Activated CD8-positive, alpha-beta T cell treated with anti-CD3 and anti-CD28 coated beads, Interleukin-2, amount 10 ng/mL, durations not matched to agents 7 days and 5 days (primary cell): ENCODE measurements around the gene BLCAP. TPM values are rescaled to one million over a fixed set of nuclear protein-coding genes. Genes with fewer than 3 reads are reported as not detected.
"Not testable (repeated sequence)": the region's sequence is repeated elsewhere in the genome, so short reads cannot be mapped to it uniquely, and the experiment has no call there.

Experiments
- ATAC-seq: fragments of 150-1000 bp; cut with Tn5 transposase; one replicate; pipeline ENCODE4 v1.10.0; 2021; ENCODE audit warnings: moderate library complexity
- CTCF ChIA-PET: fragments of 350-600 bp; sonication (Branson Sonifier 250); formaldehyde crosslinking; loops from one replicate; lab custom pipeline; 2021; ENCODE audit warnings: antibody characterized with exemption; lab: Charles Lee
- POLR2A ChIA-PET: fragments of 350-600 bp; sonication (Branson Sonifier 250); formaldehyde crosslinking; loops from one replicate; lab custom pipeline; 2021; ENCODE audit warnings: antibody characterized with exemption; lab: Charles Lee
- DNase-seq: peaks from one replicate; pipeline ENCODE4 v3.0.0-alpha.2; 2020
- H3K27ac Mint-ChIP-seq: one replicate; pipeline ENCODE4 v1.8.0; 2021; ENCODE audit warnings: mild to moderate bottlenecking, mixed read lengths
- H3K27me3 Mint-ChIP-seq: one replicate; pipeline ENCODE4 v1.8.0; 2021; ENCODE audit warnings: low read depth, mixed read lengths
- H3K36me3 Mint-ChIP-seq: one replicate; pipeline ENCODE4 v1.8.0; 2021; ENCODE audit warnings: low read depth, mixed read lengths
- H3K4me1 Mint-ChIP-seq: one replicate; pipeline ENCODE4 v1.8.0; 2021; ENCODE audit warnings: low read depth, mixed read lengths
- H3K4me3 Mint-ChIP-seq: one replicate; pipeline ENCODE4 v1.8.0; 2021; ENCODE audit warnings: mild to moderate bottlenecking, mixed read lengths
- H3K9me3 Mint-ChIP-seq: one replicate; pipeline ENCODE4 v1.8.0; 2022; ENCODE audit warnings: mixed read lengths; ENCODE audit not compliant: insufficient read depth
- total RNA-seq, 2 experiments: library from RNA; stranded (reverse); gene quantifications; one replicate each; pipeline ENCODE4 v1.2.3, GENCODE V29; 2021

BLCAP gene
- total RNA-seq, 2 experiments from 2014 or later = 33.2 to 34.6 TPM

DNA sequence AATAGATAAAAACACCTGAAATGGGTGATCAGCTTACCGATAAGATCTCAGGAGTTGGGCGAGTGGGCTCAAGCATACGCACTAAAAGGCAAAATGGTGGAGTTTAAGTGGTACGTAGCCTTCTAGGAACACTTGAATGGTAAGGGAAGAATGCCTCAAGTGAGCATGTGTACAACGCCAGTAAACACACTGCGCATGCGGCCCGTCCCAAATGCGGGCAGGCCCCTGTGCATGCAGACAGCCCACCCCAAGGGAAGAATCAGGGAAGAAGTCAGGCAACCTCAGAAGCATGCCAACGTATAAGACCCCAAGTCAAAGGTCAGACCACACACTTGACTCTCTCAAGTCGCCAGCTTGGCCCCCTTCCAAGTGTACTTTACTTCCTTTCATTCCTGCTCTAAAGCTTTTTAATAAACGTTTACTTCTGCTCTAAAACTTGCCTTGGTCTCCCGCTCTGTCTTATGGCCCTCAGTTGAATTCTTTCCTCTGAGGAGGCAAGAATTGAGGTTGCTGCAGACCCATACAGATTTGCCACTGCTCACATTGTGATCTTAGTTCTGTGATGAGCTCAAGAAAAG lies 27.1 kb upstream of the BLCAP start:
- CTCF ChIA-PET = interaction anchor here (1.3 kb wide), 1 partner anchor 11 kb away, joined by 6 read pairs; no protein-coding TSS in a partner anchor
- H3K27ac Mint-ChIP-seq, H3K9me3 Mint-ChIP-seq, POLR2A ChIA-PET, H3K36me3 Mint-ChIP-seq, H3K4me1 Mint-ChIP-seq, DNase-seq, H3K4me3 Mint-ChIP-seq, ATAC-seq: not testable (repeated sequence)
- peaks cover 18% of the 10 kb centered on the region for H3K27me3 Mint-ChIP-seq

DNA sequence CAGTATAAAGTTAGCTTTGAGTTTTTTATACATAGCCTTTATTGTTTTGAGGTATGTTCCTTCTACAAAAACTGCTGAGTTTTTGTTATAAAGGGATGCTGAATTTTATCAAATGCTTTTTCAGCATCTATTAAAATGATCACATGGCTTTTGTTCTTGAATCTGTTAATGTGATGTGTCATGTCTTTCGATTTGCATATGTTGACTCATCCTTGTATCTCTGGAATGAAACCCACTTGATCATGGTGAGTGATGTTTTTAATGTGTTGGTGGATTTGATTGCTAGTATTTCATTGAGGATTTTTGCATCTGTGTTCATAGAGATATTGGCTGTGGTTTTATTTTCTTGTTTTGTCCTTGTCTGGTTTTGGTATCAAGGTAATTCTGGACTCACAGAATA lies 24.7 kb upstream of the BLCAP start:
- no peaks in the 10 kb centered on the region for H3K9me3 Mint-ChIP-seq
- peaks cover 17% of the 10 kb centered on the region for H3K27me3 Mint-ChIP-seq
- no peak for DNase-seq
- ChIA-PET POLR2A (no interaction called here), CTCF (no interaction called here)
- no peak for ATAC-seq
- no peaks in the 10 kb centered on the region for H3K36me3 Mint-ChIP-seq
- no peak overlapping the region for H3K4me3 Mint-ChIP-seq
- H3K4me1 Mint-ChIP-seq = no peaks in the 10 kb centered on the region
- no peak overlapping the region for H3K27ac Mint-ChIP-seq

DNA sequence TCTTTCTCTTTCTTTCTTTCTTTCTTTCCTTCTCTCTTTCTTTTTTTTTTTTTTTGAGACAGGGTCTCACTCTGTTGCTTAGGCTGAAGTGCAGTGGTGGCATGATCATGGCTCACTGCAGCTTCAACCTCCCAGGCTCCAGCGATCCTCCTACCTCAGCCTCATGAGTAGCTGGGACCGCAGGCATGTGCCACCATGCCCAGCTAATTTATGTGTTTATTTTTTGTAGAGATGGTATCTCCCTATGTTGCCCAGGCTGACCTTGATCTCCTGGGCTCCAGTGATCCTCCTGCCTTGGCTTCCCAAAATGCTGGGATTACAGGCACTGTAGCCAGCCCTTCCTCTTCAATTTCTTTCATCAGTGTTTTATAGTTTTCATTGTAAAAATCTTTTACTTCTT lies 24.0 kb upstream of the BLCAP start:
- DNase-seq, H3K4me3 Mint-ChIP-seq, H3K9me3 Mint-ChIP-seq, H3K36me3 Mint-ChIP-seq, H3K27ac Mint-ChIP-seq, ATAC-seq, POLR2A ChIA-PET, H3K4me1 Mint-ChIP-seq, CTCF ChIA-PET: not testable (repeated sequence)
- H3K27me3 Mint-ChIP-seq = peaks cover 13% of the 10 kb centered on the region

DNA sequence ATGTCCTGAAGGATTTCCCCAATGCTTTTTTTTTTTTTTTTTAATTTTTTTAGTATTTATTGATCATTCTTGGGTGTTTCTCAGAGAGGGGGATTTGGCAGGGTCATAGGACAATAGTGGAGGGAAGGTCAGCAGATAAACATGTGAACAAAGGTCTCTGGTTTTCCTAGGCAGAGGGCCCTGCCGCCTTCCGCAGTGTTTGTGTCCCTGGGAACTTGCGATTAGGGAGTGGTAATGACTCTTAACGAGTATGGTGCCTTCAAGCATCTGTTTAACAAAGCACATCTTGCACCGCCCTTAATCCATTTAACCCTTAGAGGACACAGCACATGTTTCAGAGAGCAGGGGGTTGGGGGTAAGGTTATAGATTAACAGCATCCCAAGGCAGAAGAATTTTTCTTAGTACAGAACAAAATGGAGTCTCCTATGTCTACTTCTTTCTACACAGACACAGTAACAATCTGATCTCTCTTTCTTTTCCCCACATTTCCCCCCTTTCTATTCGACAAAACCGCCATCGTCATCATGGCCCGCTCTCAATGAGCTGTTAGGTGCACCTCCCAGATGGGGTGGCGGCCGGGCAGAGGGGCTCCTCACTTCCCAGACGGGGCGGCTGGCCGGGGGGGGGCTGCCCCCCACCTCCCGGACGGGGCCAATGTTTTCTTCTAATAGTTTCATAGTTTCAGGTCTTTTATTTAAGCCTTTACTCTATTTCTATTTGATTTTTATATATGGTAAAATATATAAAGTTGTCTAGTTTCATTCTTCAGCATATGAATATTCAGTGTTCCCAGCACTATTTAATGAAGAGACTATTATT lies 22.6 kb upstream of the BLCAP start:
- POLR2A ChIA-PET, H3K27ac Mint-ChIP-seq, DNase-seq, CTCF ChIA-PET, H3K36me3 Mint-ChIP-seq, H3K4me1 Mint-ChIP-seq, H3K4me3 Mint-ChIP-seq, H3K9me3 Mint-ChIP-seq, ATAC-seq: not testable (repeated sequence)
- peaks cover 16% of the 10 kb centered on the region for H3K27me3 Mint-ChIP-seq

DNA sequence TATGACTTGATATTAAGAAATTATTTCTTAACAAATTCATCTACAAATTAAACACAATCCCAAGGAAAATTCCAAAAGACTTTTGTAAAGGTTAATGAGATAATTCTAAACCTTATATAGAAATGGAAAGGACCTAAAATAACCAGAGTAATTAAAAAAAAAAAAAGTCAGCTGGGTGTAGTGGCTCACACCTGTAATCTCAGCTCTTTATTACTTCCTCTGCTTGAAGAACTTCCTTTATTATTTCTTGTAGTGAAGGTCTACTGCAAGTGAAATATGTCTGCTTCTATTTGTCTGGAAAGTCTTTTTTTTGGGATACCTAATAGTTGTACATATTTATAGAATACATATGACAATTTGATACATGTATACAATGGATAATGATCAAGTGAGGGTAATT lies 20.2 kb upstream of the BLCAP start:
- DNase-seq (no peak), ATAC-seq (no peak)
- H3K9me3 Mint-ChIP-seq = no peaks in the 10 kb centered on the region
- no peak overlapping the region for H3K4me3 Mint-ChIP-seq
- CTCF ChIA-PET = interaction anchor here (1.0 kb wide), 1 partner anchor 15 kb away, joined by 3 read pairs; no protein-coding TSS in a partner anchor
- H3K27ac Mint-ChIP-seq = no peak overlapping the region
- H3K4me1 Mint-ChIP-seq = no peaks in the 10 kb centered on the region
- POLR2A ChIA-PET = no interaction called here
- H3K27me3 Mint-ChIP-seq = peaks cover 8% of the 10 kb centered on the region
- H3K36me3 Mint-ChIP-seq = no peaks in the 10 kb centered on the region

DNA sequence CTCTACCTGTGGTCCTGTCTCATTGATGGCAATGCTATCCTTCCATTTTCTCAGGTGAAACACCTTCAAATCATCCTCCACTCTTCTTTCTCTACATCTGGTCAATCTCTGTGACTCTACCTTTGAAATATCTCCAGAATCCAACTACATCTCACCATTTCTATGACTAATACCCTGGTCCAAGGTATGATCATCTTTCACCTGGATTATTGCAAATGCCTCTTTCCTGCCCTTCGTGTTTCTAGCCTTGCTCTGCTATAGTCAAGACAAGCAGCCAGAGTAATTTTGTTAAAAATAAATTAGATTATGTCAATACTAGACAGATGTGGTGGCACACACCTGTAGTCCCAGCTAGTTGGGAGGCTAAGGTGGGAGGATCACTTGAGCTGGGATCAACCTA lies 17.8 kb upstream of the BLCAP start:
- H3K27ac Mint-ChIP-seq = no peak overlapping the region
- H3K36me3 Mint-ChIP-seq = no peaks in the 10 kb centered on the region
- CTCF ChIA-PET = interaction anchor here (1.0 to 1.1 kb wide), 2 partner anchors 11 to 12 kb away, joined by 3 read pairs; no protein-coding TSS in a partner anchor
- DNase-seq (no peak), ATAC-seq (no peak)
- POLR2A ChIA-PET = no interaction called here
- no peaks in the 10 kb centered on the region for H3K9me3 Mint-ChIP-seq
- H3K4me1 Mint-ChIP-seq = no peaks in the 10 kb centered on the region
- no peak overlapping the region for H3K4me3 Mint-ChIP-seq
- peaks cover 3% of the 10 kb centered on the region for H3K27me3 Mint-ChIP-seq

DNA sequence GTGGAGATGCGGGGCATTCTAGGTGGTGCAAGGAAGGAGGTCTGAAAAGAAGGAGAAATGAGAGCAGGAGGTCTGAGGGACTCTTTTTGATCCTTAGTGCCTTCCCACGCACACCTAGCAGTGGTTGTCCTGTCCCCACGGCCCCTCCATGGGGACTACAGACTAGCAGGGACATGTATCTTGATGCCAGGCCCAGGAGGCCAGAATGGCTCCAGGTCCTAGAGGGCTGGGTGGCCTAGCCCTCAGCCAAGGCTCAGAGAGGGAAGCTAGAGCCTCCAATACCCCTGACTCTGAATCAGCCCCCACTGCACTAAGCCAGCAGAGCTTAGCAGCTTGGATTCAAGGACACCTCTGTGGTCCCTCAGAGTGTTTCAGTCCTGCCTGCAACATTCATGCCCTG lies 16.7 kb upstream of the BLCAP start:
- ATAC-seq (no peak), DNase-seq (no peak)
- no peaks in the 10 kb centered on the region for H3K9me3 Mint-ChIP-seq
- POLR2A ChIA-PET = no interaction called here
- H3K27ac Mint-ChIP-seq = no peak overlapping the region
- no peaks in the 10 kb centered on the region for H3K4me1 Mint-ChIP-seq
- H3K27me3 Mint-ChIP-seq = peaks cover 3% of the 10 kb centered on the region
- CTCF ChIA-PET = interaction anchor here (1.0 kb wide), 2 partner anchors 10 to 352 kb away, joined by 3 read pairs; no protein-coding TSS in a partner anchor
- H3K36me3 Mint-ChIP-seq = no peaks in the 10 kb centered on the region
- no peak overlapping the region for H3K4me3 Mint-ChIP-seq

DNA sequence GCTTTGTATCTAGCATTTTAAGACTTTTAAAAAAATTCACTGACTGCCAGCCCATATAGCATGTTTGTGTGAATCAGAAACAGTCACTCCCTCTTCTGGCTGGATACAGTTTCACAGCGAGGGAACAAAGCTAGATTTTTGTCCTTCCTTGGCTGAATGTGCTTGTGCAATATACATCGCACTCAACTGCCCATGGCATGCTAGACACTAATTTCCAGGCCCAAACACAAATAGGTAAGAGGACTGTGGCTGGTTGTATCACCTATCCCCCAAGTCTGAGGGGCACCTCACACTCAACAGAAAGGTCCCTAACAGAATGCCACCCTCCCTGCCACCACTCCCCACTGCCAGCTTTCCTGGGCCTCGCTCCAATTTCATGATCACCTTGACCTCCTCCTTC lies 16.2 kb upstream of the BLCAP start:
- DNase-seq (no peak), ATAC-seq (no peak)
- Mint-ChIP-seq H3K27ac (no peak overlapping the region), H3K36me3 (no peaks in the 10 kb centered on the region), H3K9me3 (no peaks in the 10 kb centered on the region), H3K4me1 (no peaks in the 10 kb centered on the region), H3K27me3 (peaks cover 6% of the 10 kb centered on the region), H3K4me3 (no peak overlapping the region)
- POLR2A ChIA-PET = no interaction called here
- CTCF ChIA-PET = interaction anchor here (1.0 kb wide), 1 partner anchor 352 kb away, joined by 3 read pairs; no protein-coding TSS in a partner anchor

DNA sequence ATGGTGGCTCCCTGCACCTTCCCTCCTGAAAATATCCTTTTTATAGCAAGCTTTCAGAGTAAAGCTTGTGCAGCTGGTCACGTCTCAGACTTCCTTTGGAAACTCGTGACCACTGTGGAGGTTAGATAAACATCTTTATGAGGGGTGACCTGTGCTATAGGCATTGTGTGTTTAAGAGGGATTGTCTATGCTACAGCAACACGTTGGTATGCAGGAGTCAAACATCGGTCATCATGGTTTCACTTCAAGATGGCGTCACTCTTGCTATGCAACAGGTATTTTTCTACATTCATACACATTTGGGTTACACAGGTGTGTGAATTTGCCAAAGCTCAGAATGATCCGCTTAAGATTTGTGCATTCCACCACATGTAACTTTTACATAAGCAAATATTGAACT lies 14.6 kb upstream of the BLCAP start:
- Mint-ChIP-seq H3K4me1 (no peaks in the 10 kb centered on the region), H3K36me3 (no peaks in the 10 kb centered on the region), H3K4me3 (no peak overlapping the region), H3K9me3 (no peaks in the 10 kb centered on the region), H3K27me3 (peaks cover 13% of the 10 kb centered on the region), H3K27ac (no peak overlapping the region)
- no peak for DNase-seq
- CTCF ChIA-PET = no interaction called here
- POLR2A ChIA-PET = interaction anchor here (0.7 kb wide), 1 partner anchor 37 kb away, joined by 3 read pairs; no protein-coding TSS in a partner anchor
- no peak for ATAC-seq

DNA sequence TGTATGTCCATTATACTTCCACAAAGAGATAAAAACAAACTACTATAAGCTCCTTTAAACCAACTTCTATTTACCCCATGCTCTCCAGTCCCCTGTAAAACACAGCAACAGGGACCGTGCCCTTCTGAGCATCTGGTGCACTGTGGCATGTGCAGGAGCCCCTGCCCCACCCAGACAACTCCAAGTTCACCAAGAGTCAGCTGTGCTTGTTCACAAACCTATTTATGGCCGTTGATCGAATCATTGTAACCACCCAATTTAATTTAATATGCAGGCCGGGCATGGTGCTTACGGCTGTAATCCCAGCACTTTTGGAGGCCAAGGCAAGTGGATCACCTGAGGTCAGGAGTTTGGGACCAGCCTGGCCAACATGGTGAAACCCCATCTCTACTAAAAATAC lies 13.7 kb upstream of the BLCAP start:
- POLR2A ChIA-PET = no interaction called here

DNA sequence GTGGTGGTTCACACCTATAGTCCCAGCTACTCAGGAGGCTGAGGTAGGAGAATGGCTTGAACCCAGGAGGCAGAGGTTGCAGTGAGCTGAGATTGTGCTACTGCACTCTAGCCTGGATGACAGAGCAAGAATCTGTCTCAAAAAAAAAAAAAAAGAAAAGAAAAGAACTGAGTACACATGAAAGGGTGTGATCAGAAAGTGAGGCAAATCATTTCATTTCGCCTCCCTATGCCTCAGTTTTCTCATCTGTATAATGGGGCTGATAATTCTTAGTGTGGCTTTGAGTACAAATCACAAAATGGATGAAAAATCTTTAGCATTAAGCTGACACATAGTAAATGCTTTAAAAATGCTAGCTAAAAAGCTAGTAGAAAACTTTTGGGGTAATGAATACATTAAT lies 13.2 kb upstream of the BLCAP start:
- H3K9me3 Mint-ChIP-seq, H3K27ac Mint-ChIP-seq, H3K4me3 Mint-ChIP-seq, POLR2A ChIA-PET, H3K4me1 Mint-ChIP-seq, H3K36me3 Mint-ChIP-seq, DNase-seq, ATAC-seq: not testable (repeated sequence)
- H3K27me3 Mint-ChIP-seq = peaks cover 13% of the 10 kb centered on the region
- CTCF ChIA-PET = interaction anchor here (1.2 kb wide), 1 partner anchor 345 kb away, joined by 5 read pairs; no protein-coding TSS in a partner anchor

More for the DNA sequence above, 13.7 kb upstream of the BLCAP start:
- Mint-ChIP-seq H3K9me3 (no peaks in the 10 kb centered on the region), H3K27ac (no peak overlapping the region), H3K36me3 (no peaks in the 10 kb centered on the region), H3K4me1 (no peaks in the 10 kb centered on the region), H3K27me3 (peaks cover 13% of the 10 kb centered on the region), H3K4me3 (no peak overlapping the region)
- CTCF ChIA-PET = interaction anchor here (1.2 kb wide), 1 partner anchor 346 kb away, joined by 5 read pairs; no protein-coding TSS in a partner anchor
- DNase-seq (no peak), ATAC-seq (no peak)

DNA sequence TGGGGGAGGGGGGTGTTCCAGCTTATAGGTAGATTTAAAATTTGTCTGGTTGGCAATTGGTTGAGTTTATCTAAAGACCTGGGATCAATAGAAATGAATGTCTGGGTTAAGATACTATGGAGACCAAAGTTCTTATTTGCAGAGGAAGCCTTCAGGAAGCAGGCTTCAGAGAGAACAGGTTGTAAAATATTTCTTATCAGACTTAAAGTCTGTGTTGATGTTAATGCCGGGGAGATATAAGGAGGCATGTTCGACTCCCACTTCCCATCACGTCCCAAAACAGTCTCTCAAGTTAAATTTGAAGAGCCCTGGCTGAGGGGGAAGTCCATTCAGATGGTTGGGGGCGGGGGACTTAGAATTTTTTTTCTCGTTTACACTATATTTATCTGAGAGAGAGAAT lies 12.3 kb upstream of the BLCAP start:
- Mint-ChIP-seq H3K36me3 (no peaks in the 10 kb centered on the region), H3K27me3 (peaks cover 11% of the 10 kb centered on the region), H3K27ac (no peak overlapping the region), H3K9me3 (no peaks in the 10 kb centered on the region), H3K4me1 (peaks cover 7% of the 10 kb centered on the region), H3K4me3 (no peak overlapping the region)
- ATAC-seq (no peak), DNase-seq (no peak)
- ChIA-PET CTCF (no interaction called here), POLR2A (no interaction called here)
